LNCaP clone FGC (cell line): ENCODE measurements around the gene TEX264.

ENCODE experiments used
- DNase-seq: peaks from one replicate; pipeline ENCODE4 v3.0.0-alpha.2; 2011; ENCODE audit warnings: low read depth
- H3K4me3 ChIP-seq: 2 replicates; pipeline ENCODE4 v1.5.1; 2011; ENCODE audit warnings: mild to moderate bottlenecking, low read depth, low read length, control low read depth
- CTCF ChIP-seq: IDR thresholded peaks from 2 replicates; pipeline ENCODE4 v1.5.1; 2012; ENCODE audit warnings: mild to moderate bottlenecking; ENCODE audit not compliant: control insufficient read depth, insufficient read depth; ENCODE audit errors: extremely low read depth

TEX264 gene

DNA sequence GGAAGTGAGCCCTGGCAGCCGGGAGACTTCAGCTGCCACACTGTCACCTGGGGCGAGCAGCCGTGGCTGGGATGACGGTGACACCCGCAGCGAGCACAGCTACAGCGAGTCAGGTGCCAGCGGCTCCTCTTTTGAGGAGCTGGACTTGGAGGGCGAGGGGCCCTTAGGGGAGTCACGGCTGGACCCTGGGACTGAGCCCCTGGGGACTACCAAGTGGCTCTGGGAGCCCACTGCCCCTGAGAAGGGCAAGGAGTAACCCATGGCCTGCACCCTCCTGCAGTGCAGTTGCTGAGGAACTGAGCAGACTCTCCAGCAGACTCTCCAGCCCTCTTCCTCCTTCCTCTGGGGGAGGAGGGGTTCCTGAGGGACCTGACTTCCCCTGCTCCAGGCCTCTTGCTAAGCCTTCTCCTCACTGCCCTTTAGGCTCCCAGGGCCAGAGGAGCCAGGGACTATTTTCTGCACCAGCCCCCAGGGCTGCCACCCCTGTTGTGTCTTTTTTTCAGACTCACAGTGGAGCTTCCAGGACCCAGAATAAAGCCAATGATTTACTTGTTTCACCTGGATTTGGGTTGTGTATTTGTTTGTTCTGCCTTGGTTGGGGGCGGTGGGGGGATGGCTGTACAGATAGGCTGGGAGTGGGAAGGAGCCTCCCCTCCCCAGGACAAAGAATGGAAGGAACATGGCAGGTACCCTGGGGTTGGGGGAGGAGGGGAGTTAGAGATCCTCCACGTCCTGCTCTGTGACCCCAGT is 32.9 kb downstream of the TEX264 start:
- no peak for DNase-seq
- TF ChIP-seq CTCF = no peak
- H3K4me3 ChIP-seq = no peak overlapping the region

DNA sequence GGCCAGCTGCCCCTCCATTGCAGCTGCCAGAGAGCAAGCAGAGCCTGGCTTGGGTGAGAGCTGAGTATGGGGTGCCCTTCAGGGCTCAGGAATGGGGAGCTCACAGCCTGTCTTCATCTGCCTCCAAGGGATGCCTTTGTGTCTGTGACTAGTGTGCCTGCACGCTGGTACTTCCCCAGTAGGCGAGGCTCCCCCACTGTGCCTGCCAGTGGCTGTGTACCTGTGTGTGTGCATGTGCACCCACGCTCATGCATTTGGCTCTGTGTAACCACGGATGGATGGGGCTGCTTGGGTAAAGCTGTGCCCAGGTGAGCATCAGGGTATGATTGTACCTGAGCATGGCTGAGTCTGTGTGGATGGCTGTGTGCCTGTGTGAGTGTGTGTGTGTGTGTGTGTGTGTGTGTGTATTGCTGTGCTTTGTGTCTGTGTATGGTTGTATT is 33.5 kb downstream of the TEX264 start:
- no peak for TF ChIP-seq CTCF
- no peak overlapping the region for H3K4me3 ChIP-seq
- no peak for DNase-seq

- DNase-seq = no peak
- no peak for TF ChIP-seq CTCF
- no peak overlapping the region for H3K4me3 ChIP-seq
These were observed 34.4 kb downstream of the TEX264 start for GRCh38 chr3:51705276-51706020.

GRCh38 chr3:51706021-51706485 is 35.0 kb downstream of the TEX264 start:
- no peak overlapping the region for H3K4me3 ChIP-seq
- DNase-seq = no peak
- TF ChIP-seq CTCF = no peak

- DNase-seq = peak; percentile 66
- TF ChIP-seq CTCF = no peak
- H3K4me3 ChIP-seq = peak within 1 kb of the TSS; percentile 47
These were observed 36.0 kb downstream of the TEX264 start, which contains the start of gene GRM2 for GRCh38 chr3:51706788-51707731. Gene GRM2, plus strand, starts transcription at chr3:51707068. Its CDS starts 1,916 bp downstream, at chr3:51708984.

DNA sequence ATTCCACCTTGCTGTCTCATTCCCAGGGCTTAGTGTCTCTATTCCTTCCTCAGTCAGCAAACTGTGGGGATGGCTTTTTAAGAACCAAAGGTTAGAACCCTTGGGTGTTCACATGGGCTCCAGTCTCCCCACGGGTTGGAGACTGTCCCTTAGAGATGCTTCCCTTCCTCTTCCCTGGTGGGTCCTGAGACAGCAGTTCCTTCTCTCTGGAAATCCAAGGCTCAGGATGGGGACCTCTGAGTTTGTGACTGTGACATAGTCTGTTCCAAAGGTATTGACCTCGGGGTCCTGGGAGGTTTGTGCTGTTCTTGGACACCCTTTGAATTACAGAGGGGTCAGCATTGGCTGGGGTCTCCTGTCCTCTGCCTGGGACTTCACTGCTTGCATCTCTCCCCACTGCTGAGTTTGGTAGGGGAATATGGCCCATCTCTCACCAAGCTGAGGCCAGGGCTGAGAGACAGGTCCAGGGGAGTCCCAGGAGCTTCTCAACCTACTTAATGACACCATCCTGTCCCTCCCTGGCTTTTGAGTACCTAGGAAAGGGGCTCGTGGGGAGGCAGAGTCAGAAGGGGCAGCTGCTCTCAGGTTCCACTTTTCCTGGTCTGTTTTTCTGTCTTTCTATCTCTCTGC is 37.3 kb downstream of the TEX264 start:
- DNase-seq = no peak
- no peak for TF ChIP-seq CTCF
- H3K4me3 ChIP-seq = no peak overlapping the region
